NB4 (cell line): ENCODE measurements around the gene GRIN3B.

Source experiments
- CTCF ChIP-seq: IDR thresholded peaks from one replicate; pipeline ENCODE4 v1.5.1; 2012; ENCODE audit warnings: low read depth, low read length
- POLR2A ChIP-seq: IDR thresholded peaks from 2 replicates; pipeline ENCODE4 v1.6.1; 2011; ENCODE audit warnings: mild to moderate bottlenecking; ENCODE audit not compliant: insufficient read length; ENCODE audit errors: extremely low read depth

GRCh38 chr19:1055886-1056620 lies 55.8 kb downstream of the GRIN3B start:
- TF ChIP-seq POLR2A (no peak), CTCF (no peak)
